Measurements from ENCODE around the gene MAGOH. TPM values are rescaled to one million over a fixed set of nuclear protein-coding genes. Genes with fewer than 3 reads are reported as not detected.
"Not testable (repeated sequence)": the region's sequence is repeated elsewhere in the genome, so short reads cannot be mapped to it uniquely, and the experiment has no call there.

Gene MAGOH
- polyA plus RNA-seq (2013, experiment 1 of 2): 93.2 TPM
- polyA plus RNA-seq (2013, experiment 2 of 2): 101 TPM

GRCh38 chr1:53238197-53239155 lies at the start of gene MAGOH:
MAGOH (minus strand) TSS chr1:53238518; CDS start chr1:53238448, 70 bp downstream.
- Histone ChIP-seq H3K9me3 (ENCODE audit: insufficient read depth, low read depth, low read length) (no peaks in the 10 kb centered on the region), H3K27me3 (ENCODE audit: insufficient read depth, low read length) (no peaks in the 10 kb centered on the region), H3K4me3 (ENCODE audit: low read length) (peak within 1 kb of the TSS; percentile 97), H3K36me3 (ENCODE audit: insufficient read depth, low read length) (peaks cover 31% of the 10 kb centered on the region), H3K4me1 (ENCODE audit: insufficient read depth, low read length) (no peaks in the 10 kb centered on the region; the same call in 1 of the 2 replicates), H3K9ac (ENCODE audit: low read depth, low read length) (peak within 1 kb of the TSS; percentile 82), H3K27ac (ENCODE audit: low read depth, low read length) (peak within 1 kb of the TSS; percentile 72; the same call in 1 of the 2 replicates)
- WGBS: 3% methylated on average over 64 of the region's 64 CpGs

- Histone ChIP-seq H3K27me3 (ENCODE audit: insufficient read depth, low read length) (no peaks in the 10 kb centered on the region), H3K36me3 (ENCODE audit: insufficient read depth, low read length) (peaks cover 63% of the 10 kb centered on the region), H3K4me1 (ENCODE audit: insufficient read depth, low read length) (peaks cover 22% of the 10 kb centered on the region), H3K27ac (ENCODE audit: low read depth, low read length) (no peak overlapping the region), H3K4me3 (ENCODE audit: low read length) (no peak overlapping the region), H3K9me3 (ENCODE audit: insufficient read depth, low read depth, low read length) (no peaks in the 10 kb centered on the region), H3K9ac (ENCODE audit: low read depth, low read length) (no peak overlapping the region)
- WGBS: 84% methylated on average over 4 of the region's 4 CpGs
Observed at GRCh38 chr1:53286955-53287354, 48.6 kb upstream of the MAGOH start.

- H3K4me1 ChIP-seq (ENCODE audit: insufficient read depth, low read length): peaks cover 22% of the 10 kb centered on the region
- peaks cover 70% of the 10 kb centered on the region for H3K36me3 ChIP-seq (ENCODE audit: insufficient read depth, low read length)
- no peak overlapping the region for H3K27ac ChIP-seq (ENCODE audit: low read depth, low read length)
- H3K27me3 ChIP-seq (ENCODE audit: insufficient read depth, low read length): no peaks in the 10 kb centered on the region
- H3K9ac ChIP-seq (ENCODE audit: low read depth, low read length): no peak overlapping the region
- no peaks in the 10 kb centered on the region for H3K9me3 ChIP-seq (ENCODE audit: insufficient read depth, low read depth, low read length)
- H3K4me3 ChIP-seq (ENCODE audit: low read length): no peak overlapping the region
- 80% methylated on average over 8 of the region's 8 CpGs for WGBS
Observed at GRCh38 chr1:53285969-53286760, 47.8 kb upstream of the MAGOH start.

GRCh38 chr1:53285546-53285945 lies 47.2 kb upstream of the MAGOH start:
- 74% methylated on average over 5 of the region's 5 CpGs for WGBS
- Histone ChIP-seq H3K27ac (ENCODE audit: low read depth, low read length) (no peak overlapping the region), H3K4me3 (ENCODE audit: low read length) (no peak overlapping the region), H3K4me1 (ENCODE audit: insufficient read depth, low read length) (peaks cover 22% of the 10 kb centered on the region), H3K9ac (ENCODE audit: low read depth, low read length) (no peak overlapping the region), H3K9me3 (ENCODE audit: insufficient read depth, low read depth, low read length) (no peaks in the 10 kb centered on the region), H3K36me3 (ENCODE audit: insufficient read depth, low read length) (peaks cover 76% of the 10 kb centered on the region), H3K27me3 (ENCODE audit: insufficient read depth, low read length) (no peaks in the 10 kb centered on the region)

- Histone ChIP-seq H3K27ac (ENCODE audit: low read depth, low read length) (no peak overlapping the region), H3K36me3 (ENCODE audit: insufficient read depth, low read length) (peaks cover 82% of the 10 kb centered on the region)
Observed at GRCh38 chr1:53284224-53285020, 46.1 kb upstream of the MAGOH start.

GRCh38 chr1:53283156-53283555 lies 44.8 kb upstream of the MAGOH start:
- H3K4me3 ChIP-seq (ENCODE audit: low read length); H3K9ac ChIP-seq (ENCODE audit: low read depth, low read length); H3K9me3 ChIP-seq (ENCODE audit: insufficient read depth, low read depth, low read length); H3K27me3 ChIP-seq (ENCODE audit: insufficient read depth, low read length); H3K27ac ChIP-seq (ENCODE audit: low read depth, low read length): not testable (repeated sequence)
- WGBS: 97% methylated on average over 10 of the region's 12 CpGs
- Histone ChIP-seq H3K36me3 (ENCODE audit: insufficient read depth, low read length) (peaks cover 77% of the 10 kb centered on the region), H3K4me1 (ENCODE audit: insufficient read depth, low read length) (peaks cover 11% of the 10 kb centered on the region)

More at GRCh38 chr1:53284224-53285020, 46.1 kb upstream of the MAGOH start:
- H3K9me3 ChIP-seq (ENCODE audit: insufficient read depth, low read depth, low read length): no peaks in the 10 kb centered on the region
- WGBS: 92% methylated on average over 7 of the region's 8 CpGs
- H3K4me1 ChIP-seq (ENCODE audit: insufficient read depth, low read length): peaks cover 22% of the 10 kb centered on the region
- no peaks in the 10 kb centered on the region for H3K27me3 ChIP-seq (ENCODE audit: insufficient read depth, low read length)
- no peak overlapping the region for H3K9ac ChIP-seq (ENCODE audit: low read depth, low read length)
- no peak overlapping the region for H3K4me3 ChIP-seq (ENCODE audit: low read length)

- Histone ChIP-seq H3K9ac (ENCODE audit: low read depth, low read length) (no peak overlapping the region), H3K27ac (ENCODE audit: low read depth, low read length) (no peak overlapping the region), H3K4me1 (ENCODE audit: insufficient read depth, low read length) (no peaks in the 10 kb centered on the region), H3K4me3 (ENCODE audit: low read length) (no peak overlapping the region), H3K27me3 (ENCODE audit: insufficient read depth, low read length) (no peaks in the 10 kb centered on the region), H3K36me3 (ENCODE audit: insufficient read depth, low read length) (peaks cover 74% of the 10 kb centered on the region), H3K9me3 (ENCODE audit: insufficient read depth, low read depth, low read length) (no peaks in the 10 kb centered on the region)
- WGBS: 93% methylated on average over 9 of the region's 9 CpGs
Observed at GRCh38 chr1:53281133-53281532, 42.8 kb upstream of the MAGOH start.

- no peaks in the 10 kb centered on the region for H3K27me3 ChIP-seq (ENCODE audit: insufficient read depth, low read length)
- H3K9ac ChIP-seq (ENCODE audit: low read depth, low read length): no peak overlapping the region
- 95% methylated on average over 8 of the region's 8 CpGs for WGBS
- no peak overlapping the region for H3K4me3 ChIP-seq (ENCODE audit: low read length)
- no peaks in the 10 kb centered on the region for H3K9me3 ChIP-seq (ENCODE audit: insufficient read depth, low read depth, low read length)
- peaks cover 74% of the 10 kb centered on the region for H3K36me3 ChIP-seq (ENCODE audit: insufficient read depth, low read length)
- H3K4me1 ChIP-seq (ENCODE audit: insufficient read depth, low read length): no peaks in the 10 kb centered on the region
- H3K27ac ChIP-seq (ENCODE audit: low read depth, low read length): no peak overlapping the region
Observed at GRCh38 chr1:53280496-53280895, 42.2 kb upstream of the MAGOH start.

- H3K9me3 ChIP-seq (ENCODE audit: insufficient read depth, low read depth, low read length): no peaks in the 10 kb centered on the region
- H3K36me3 ChIP-seq (ENCODE audit: insufficient read depth, low read length): peaks cover 74% of the 10 kb centered on the region
- 87% methylated on average over 14 of the region's 14 CpGs for WGBS
- H3K9ac ChIP-seq (ENCODE audit: low read depth, low read length): no peak overlapping the region
- H3K4me1 ChIP-seq (ENCODE audit: insufficient read depth, low read length): no peaks in the 10 kb centered on the region
- no peaks in the 10 kb centered on the region for H3K27me3 ChIP-seq (ENCODE audit: insufficient read depth, low read length)
- no peak overlapping the region for H3K4me3 ChIP-seq (ENCODE audit: low read length)
- no peak overlapping the region for H3K27ac ChIP-seq (ENCODE audit: low read depth, low read length)
Observed at GRCh38 chr1:53279296-53280200, 41.2 kb upstream of the MAGOH start.

- no peak overlapping the region for H3K9ac ChIP-seq (ENCODE audit: low read depth, low read length)
- no peaks in the 10 kb centered on the region for H3K9me3 ChIP-seq (ENCODE audit: insufficient read depth, low read depth, low read length)
- H3K4me1 ChIP-seq (ENCODE audit: insufficient read depth, low read length): no peaks in the 10 kb centered on the region
- no peaks in the 10 kb centered on the region for H3K27me3 ChIP-seq (ENCODE audit: insufficient read depth, low read length)
- 53% methylated on average over 7 of the region's 8 CpGs for WGBS
- H3K36me3 ChIP-seq (ENCODE audit: insufficient read depth, low read length): peaks cover 82% of the 10 kb centered on the region
- no peak overlapping the region for H3K27ac ChIP-seq (ENCODE audit: low read depth, low read length)
- no peak overlapping the region for H3K4me3 ChIP-seq (ENCODE audit: low read length)
Observed at GRCh38 chr1:53278298-53278725, 40.0 kb upstream of the MAGOH start.

Measured in HUES64 (cell line).